Daoy (cell line): ENCODE measurements around the gene ABCD2. TPM values are rescaled to one million over a fixed set of nuclear protein-coding genes. Genes with fewer than 3 reads are reported as not detected.
"Not testable (repeated sequence)": the region's sequence is repeated elsewhere in the genome, so short reads cannot be mapped to it uniquely, and the experiment has no call there.

Source experiments
- DNase-seq: peaks from one replicate; pipeline ENCODE4 v3.0.0-alpha.2; 2015; ENCODE audit warnings: low read depth
- total RNA-seq: library from RNA; depleted of rRNA; stranded (reverse); fragments of >200 nt; shearing (Covaris generic); gene quantifications from 2 replicates; pipeline ENCODE4 v1.2.3, GENCODE V29; 2014

The ABCD2 gene
- total RNA-seq, 1 experiment from 2014 or later: 0.11 TPM

GRCh38 chr12:39612250-39612649 is 7.4 kb downstream of the ABCD2 start:
- DNase-seq: no peak

DNA sequence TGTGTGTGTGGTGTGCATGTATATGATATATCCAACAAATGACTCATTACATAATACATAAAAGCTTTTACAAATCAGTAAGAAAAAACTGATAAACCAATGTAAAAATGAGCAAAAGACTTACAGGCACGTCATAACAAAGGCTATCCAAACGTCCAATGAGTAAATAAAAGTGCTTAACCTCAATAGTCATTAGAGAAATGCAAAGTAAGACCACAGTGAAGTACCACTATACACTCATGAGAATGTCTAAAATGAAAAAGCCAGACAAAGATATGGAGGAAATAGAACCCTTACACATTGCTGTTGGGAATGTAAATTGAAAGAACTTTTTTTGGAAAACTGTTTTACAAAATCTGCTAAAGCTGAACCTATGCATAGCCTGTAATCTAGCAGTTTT is 7.8 kb downstream of the ABCD2 start:
- DNase-seq: no peak

GRCh38 chr12:39610436-39611025 is 9.1 kb downstream of the ABCD2 start:
- no peak for DNase-seq

DNA sequence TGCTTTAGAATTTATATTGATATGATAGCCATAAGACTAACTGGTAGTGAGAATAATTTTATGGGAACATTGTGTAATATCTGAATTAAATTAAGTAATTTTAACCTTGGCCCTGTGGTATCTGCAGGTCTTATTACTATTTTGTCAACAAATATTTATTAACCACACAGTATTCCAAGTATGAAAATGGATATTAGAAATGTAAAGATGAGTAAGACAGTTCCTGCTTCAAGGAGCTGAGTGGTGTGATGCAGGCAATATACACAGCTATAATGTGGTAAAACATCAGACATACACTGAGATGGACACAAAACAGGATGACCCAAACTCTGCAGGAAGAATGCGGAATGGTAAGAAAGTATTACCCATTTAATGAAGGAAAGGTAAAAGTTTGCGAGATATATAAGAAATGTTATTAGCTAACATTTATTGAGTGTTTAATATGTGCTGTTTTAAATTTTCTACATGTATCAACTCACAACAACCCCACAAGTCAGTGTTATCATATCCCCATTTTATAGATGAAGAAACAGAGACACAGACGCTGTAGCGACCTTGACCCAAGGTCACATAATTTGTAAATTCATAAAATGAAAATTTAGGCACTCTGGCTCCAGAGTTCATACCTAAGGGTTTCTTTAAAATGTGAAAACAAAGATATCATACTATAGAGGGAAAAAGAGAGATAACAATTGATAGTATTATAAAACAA is 12.7 kb downstream of the ABCD2 start:
- DNase-seq: no peak

DNA sequence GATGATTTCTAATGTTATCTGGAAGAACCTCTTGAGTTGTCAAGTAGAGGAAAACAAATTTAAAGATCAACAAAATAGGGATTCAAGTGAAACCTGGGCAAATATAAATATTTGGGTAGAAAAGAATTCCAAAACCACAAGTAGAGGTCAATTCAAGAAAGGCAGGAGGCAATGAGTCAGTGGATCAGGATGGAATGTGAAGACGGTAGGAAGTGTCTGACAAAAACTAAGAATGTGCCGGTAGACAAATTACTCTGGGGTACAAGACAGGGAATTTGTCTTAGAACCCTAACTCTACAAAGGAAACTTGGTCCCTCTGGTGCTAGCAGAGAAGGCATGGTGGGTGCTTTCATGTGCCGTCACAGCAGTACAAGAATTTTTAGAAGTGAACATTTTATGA is 13.6 kb downstream of the ABCD2 start:
- peak; percentile 75 for DNase-seq

DNA sequence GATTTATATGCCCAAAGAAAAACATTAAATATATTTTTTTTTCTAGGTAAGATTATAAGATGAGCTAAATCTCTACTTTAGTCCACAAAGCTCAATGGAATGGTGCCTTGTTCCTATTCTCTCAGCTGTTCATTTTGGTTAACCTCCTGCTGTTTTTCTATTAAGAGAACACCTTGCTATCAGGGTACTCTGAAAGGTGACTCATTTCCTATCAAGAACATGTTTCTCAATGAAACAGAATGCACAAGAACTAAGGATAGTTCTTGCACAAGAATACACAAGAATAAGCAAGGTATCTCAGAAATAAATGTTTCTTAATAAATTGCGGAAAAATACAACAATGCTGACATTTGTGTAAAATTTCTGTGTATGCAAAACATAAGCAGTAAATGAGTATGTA is 14.1 kb downstream of the ABCD2 start:
- peak; percentile 57 for DNase-seq

DNA sequence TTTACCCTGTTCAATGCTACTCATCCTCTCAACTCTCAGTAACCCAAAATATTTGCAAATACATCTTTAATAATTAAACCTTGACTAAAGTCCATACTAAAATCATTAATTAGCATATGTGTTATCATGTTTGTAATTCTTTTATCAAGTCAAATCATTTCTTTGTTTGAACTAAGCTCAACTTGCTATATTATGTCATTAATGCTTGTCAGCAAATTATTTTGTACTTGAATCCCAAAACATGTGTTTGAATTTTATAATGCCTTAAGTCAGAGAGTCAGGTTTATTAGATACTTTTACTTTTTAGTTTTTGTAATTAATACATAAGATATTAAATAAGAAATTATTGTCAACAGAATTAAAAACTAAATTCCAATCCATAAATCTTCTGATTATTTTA is 16.5 kb downstream of the ABCD2 start:
- DNase-seq: no peak

- not testable (repeated sequence) for DNase-seq
Observed at GRCh38 chr12:39601951-39602350, 17.7 kb downstream of the ABCD2 start.

DNA sequence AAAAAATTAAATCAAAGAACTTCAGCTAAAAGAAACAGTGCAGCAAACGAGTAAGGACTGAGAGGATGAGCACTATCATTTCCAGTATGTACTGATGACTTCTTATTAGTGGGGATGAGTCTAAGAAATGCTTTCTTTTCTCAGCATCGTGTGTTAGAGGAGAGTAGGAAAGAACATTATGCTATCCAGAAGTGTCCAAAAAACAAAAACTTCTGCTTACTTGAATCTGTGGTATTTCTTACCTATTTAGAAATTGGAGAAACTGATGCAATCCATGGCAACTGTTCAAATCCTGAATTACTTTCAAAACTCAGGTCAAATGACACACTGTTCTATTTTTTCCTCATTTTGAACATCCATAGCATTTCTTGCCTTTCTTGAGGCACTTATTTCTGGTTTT is 23.7 kb downstream of the ABCD2 start:
- DNase-seq: no peak

GRCh38 chr12:39592295-39592694 is 27.3 kb downstream of the ABCD2 start:
- DNase-seq: no peak

GRCh38 chr12:39588348-39588747 is 31.3 kb downstream of the ABCD2 start:
- peak; percentile 5 for DNase-seq

DNA sequence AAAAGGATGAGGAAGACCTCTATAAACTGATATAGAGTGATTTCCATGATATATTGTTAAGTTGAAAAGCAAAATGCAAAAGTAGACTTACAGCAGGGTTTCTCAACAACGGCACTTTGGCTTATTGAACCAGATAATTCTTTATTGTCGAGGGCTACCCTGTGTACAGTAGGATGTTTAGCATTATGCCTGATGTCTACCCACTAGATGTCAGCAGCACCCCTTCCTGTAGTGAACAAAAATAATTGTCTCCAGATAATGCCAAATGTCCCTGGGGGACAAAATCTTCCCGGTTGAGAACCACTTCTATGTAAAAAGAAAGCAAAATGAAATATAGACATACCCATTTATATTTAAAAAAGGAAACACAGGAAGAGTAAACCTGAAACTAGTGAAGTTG is 32.4 kb downstream of the ABCD2 start:
- DNase-seq: peak; percentile 15

DNA sequence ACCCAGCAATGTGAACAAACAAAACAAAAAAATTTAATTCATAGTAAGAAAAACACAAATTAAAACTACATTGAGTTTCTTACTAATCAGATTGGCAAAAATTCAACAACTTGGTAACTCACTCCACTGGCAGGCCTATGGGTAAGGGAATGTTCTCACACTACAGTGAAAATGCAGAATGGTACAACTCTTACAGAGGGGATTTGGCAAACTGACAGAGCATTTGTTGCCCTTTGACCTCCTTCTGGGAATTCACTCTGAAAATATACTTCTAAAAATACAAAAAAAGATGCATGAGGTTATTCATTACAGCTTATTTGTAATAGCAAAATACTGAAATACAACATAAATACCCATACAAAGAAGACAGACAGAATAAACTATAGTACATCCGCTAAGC is 32.8 kb downstream of the ABCD2 start:
- no peak for DNase-seq

GRCh38 chr12:39581592-39581991 is 38.0 kb downstream of the ABCD2 start:
- DNase-seq: peak; percentile 21

GRCh38 chr12:39575498-39575875 is 44.1 kb downstream of the ABCD2 start:
- no peak for DNase-seq

- no peak for DNase-seq
Observed at GRCh38 chr12:39574785-39575497, 44.7 kb downstream of the ABCD2 start.

DNA sequence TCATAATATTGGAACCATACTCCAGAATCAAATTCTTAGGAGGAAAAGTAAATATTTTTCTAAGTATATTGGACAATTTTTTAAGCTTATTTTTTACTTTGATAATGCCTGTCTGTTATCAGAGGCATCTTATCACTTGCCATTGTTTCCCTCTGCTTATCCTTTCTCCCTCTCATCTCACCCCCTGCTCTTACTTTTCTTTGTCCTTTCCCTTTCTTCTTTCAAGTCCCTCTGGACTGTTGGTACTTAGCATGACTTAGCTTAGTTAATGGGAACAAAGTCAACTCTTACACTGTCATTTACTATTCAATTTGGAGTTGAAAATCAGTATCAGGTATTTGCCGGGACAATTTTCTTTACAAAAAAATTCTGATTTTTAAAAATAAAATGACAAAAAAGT is 45.2 kb downstream of the ABCD2 start:
- DNase-seq: no peak

DNA sequence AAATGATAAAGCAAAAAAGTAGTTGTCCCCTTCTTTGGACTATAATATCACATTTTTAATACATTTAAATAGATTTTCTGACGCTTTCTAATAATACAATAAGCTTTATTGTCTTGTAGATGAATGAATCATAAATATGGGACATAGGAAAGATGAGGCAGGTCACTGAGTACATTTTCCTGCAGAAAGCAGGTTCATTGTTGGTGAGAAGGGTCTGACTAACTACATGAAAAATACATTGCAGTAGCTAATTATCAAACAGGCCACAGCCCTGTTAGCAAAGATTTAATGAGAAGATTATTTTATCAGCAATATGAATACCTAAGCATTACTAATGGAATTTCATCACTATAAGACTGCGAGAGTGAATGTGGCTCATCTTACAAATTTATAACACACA is 45.6 kb downstream of the ABCD2 start:
- no peak for DNase-seq

- DNase-seq: no peak
Observed at GRCh38 chr12:39572551-39572950, 47.1 kb downstream of the ABCD2 start.

DNA sequence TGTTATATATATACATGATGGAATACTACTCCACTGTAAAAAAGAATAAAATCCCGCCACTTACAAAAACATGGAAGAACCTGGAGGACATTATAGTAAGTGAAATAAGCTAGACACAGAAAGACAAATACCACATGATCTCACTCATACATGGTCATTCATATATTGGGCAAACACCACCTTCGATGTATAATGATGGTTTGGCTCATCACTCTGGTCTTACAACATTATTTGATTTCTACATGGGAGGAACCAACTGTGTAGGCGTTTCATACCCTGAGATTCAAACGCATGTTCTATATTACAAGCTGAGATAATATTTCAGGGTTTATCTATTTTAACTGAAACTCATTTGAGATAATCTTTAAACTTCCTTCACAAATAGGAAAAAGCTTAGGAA is 48.3 kb downstream of the ABCD2 start:
- no peak for DNase-seq

DNA sequence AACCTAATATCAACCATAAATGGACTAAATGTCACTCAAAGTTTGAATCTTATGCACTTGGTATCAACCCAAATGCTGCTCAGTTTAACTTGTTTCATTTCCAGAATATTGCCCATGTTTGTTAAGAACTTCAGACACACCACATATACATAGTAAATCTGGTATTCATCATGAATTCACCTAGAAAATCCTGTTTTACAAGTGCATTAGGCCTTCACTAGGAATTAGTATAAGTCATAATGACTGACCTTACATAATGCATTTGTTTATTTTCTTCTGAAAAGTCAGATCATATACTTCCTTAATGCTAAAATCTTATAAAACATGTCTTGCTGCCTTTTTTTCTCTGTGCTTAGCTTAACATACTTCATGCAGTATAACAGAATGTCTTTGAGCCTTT is 66.1 kb downstream of the ABCD2 start:
- no peak for DNase-seq

DNA sequence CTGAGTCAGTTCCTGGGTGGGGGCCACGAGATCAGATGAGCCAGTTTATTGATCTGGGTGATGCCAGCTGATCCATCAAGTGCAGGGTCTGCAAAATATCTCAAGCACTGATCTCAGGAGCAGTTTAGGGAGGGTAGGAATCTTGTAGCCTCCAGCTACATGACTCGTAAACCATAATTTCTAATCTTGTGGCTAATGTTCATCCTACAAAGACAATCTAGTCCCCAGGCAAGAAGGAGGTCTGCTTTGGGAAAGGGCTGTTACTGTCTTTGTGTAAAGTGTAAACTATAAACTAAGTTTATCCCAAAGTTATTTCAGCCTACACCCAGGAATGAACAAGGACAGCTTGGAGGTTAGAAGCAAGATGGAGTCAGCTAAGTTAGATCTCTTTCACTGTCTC is 75.4 kb downstream of the ABCD2 start:
- not testable (repeated sequence) for DNase-seq

DNA sequence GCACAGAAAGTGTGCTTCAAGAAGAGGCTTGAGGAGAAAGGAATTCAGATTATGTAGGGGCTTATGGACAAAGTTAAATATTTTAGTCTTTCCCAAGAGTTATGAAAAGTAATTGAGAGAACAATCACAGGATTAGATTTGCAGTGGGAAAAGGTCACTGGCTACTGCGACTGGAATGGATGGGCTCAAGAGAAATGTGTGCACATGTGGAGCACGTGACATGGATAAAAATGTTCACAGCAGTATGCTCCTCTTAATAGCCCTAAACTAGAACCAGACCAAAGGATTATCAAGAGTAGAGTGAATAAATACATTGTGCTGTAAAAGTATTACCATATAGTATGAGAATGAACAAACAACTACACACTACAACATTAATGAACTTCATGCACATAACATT is 78.1 kb downstream of the ABCD2 start:
- DNase-seq: no peak
